GM21528 (cell line): ENCODE measurements around the gene BBOX1.
"Not testable (repeated sequence)": the region's sequence is repeated elsewhere in the genome, so short reads cannot be mapped to it uniquely, and the experiment has no call there.

ENCODE experiments used
- ATAC-seq: cut with Tn5 transposase; IDR thresholded peaks from one replicate; pipeline ENCODE4 v1.9.1; 2021; ENCODE audit warnings: mild to moderate bottlenecking, moderate library complexity; ENCODE audit not compliant: unreplicated experiment, low FRiP score

The BBOX1 gene, protein sequence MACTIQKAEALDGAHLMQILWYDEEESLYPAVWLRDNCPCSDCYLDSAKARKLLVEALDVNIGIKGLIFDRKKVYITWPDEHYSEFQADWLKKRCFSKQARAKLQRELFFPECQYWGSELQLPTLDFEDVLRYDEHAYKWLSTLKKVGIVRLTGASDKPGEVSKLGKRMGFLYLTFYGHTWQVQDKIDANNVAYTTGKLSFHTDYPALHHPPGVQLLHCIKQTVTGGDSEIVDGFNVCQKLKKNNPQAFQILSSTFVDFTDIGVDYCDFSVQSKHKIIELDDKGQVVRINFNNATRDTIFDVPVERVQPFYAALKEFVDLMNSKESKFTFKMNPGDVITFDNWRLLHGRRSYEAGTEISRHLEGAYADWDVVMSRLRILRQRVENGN

DNA sequence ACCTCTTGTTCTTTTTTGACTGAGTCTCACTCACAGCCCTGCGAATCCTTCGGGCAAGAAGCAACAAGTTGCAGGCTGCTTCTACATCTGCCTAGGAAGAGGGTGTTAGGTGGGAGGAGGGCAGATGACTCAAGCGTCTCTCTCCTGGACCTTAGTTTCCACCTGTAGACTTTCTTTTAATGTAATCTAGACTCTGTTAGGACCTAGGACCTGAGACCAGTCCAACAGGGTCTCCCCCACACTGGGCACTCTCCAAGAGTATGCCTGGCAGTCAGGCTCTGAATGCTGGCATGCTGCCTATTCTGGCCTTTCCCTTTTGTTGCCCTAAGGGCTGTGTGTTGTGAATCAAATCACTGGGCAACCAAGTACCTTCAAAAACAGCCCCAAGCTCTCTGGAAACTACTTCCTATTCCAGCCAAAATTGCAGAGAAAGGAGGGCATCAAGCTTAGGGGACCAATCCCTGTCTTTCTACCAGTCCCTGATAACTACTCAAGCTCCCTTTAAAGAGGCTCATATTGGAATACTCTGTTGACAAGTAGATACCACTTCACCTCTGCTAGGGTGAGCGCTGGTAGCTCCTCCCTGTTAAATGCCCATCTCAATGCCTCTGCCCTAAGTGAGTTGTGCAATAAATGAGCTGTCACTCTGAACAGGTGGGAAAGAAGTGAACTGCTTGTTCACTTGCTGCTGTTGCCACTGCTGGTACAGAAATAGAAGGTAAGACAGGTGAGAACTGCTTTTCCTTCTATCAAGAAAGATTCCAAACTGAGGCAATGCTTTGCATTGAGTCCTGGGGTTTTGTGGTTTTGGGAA lies at the start of gene BBOX1:
TSS of gene BBOX1 (plus strand) at position 514 of the 814 bp plus-strand sequence. CDS start 14,616 bp downstream, outside the sequence.
- ATAC-seq, result no peak

DNA sequence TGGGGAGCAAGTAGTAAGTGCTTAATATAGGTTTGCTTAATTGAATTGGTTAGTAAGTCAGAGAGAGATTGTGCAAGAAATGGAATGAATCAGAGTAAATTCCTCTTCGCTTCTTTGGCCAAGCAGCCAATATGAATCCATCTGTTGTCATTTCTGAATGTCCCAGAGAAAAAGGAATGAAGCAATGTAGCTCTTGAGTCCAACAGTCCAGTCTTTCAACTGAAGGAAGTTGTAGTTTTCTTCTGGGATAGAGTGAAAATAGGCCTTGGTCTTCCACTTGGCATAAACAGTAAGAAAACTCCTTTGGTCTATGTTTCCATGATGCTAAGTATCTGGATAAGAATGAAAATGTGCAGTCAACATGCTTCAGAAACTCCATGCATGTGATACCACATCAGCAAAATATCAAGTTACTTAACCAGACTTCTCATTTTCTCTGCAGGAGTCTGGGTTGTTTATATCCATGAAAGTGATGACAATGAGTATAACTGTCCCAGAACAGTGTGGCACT lies 48.5 kb upstream of the BBOX1 start:
- no peak for ATAC-seq

DNA sequence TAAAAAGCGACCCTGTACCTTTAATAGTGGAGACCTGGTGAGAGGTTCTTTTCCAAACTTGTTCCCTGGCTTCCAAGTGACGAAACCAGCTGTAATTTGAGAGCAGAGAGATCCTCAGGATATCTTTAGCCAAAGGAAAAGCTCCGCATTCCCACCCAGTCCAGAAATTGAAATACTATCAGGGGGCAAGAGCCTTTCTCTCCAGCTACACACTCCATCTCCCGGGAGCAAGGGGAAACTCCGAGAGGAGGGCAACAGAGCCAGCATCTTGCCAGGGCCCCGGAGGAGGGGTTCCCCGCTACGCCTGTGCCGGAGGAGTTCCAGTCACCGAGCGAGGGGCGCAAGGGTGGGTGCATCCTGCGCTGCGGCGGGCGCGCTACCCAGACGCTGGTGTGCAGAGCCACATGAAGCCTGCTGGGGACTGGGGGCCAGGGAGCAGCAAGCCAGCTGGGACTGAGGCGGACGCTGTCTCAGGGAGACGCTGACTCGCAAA lies 46.6 kb upstream of the BBOX1 start, which contains the start of gene FIBIN:
TSS of gene FIBIN (plus strand) at position 148 of the 493 bp plus-strand sequence. CDS start 415 bp downstream, outside the sequence.
- no peak for ATAC-seq

DNA sequence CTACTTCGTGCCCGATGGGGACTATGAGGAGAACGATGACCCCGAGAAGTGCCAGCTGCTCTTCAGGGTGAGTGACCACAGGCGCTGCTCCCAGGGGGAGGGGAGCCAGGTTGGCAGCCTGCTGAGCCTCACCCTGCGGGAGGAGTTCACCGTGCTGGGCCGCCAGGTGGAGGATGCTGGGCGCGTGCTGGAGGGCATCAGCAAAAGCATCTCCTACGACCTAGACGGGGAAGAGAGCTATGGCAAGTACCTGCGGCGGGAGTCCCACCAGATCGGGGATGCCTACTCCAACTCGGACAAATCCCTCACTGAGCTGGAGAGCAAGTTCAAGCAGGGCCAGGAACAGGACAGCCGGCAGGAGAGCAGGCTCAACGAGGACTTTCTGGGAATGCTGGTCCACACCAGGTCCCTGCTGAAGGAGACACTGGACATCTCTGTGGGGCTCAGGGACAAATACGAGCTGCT lies 46.0 kb upstream of the BBOX1 start:
- no peak for ATAC-seq

DNA sequence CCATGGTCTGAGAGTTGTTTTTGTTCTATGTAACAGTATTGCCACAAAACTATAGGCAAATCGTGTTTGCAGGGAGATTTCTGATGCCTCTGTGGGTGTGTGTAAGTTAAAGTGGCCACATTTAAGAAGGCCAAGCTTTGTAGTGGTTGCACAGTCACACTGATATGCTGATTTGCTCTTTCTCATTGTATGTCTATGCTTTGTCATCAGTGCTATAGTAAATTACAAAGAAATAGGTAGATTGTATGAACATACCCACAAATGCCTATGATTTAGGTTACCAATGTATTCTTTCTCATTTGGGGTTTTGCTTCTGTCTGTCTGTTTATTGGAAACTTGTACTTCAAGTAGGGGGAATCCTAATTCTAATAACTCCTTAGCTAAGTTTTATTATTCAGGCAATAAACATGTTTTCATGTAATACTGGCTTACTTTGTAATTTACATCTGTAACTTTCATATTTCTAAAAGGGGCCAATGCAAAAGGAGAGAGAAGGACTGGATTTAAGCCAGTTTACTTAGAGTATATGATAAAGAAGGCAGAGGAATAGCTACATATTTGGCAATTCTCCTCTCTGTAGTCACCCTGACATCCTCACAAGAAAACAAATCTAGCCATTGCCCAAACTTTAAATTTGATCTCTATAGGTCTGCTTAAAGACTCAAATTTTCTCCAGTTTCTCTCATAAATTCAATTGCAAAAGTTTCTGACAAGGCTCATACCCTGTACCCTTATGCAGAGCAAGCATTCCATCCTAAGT lies 44.7 kb upstream of the BBOX1 start:
- ATAC-seq, result no peak

DNA sequence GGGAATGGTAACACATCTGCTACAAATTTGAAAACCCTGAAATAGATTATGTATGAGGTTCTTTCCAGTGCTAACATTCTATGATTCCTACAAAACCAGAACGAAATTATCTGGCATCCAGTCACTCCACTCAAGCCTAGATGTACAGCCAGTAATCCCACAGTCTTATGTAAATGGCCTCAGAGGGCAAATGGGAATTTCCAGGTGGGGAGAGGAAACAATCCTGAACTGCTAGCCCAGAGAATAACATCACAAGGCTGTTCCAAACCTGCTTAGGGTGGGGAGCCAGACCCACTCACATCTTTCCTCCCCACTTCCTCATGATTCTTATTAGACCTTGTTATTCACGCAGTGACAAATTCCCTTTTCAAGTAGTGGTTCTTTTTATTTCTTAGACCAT lies 43.2 kb upstream of the BBOX1 start:
- no peak for ATAC-seq

DNA sequence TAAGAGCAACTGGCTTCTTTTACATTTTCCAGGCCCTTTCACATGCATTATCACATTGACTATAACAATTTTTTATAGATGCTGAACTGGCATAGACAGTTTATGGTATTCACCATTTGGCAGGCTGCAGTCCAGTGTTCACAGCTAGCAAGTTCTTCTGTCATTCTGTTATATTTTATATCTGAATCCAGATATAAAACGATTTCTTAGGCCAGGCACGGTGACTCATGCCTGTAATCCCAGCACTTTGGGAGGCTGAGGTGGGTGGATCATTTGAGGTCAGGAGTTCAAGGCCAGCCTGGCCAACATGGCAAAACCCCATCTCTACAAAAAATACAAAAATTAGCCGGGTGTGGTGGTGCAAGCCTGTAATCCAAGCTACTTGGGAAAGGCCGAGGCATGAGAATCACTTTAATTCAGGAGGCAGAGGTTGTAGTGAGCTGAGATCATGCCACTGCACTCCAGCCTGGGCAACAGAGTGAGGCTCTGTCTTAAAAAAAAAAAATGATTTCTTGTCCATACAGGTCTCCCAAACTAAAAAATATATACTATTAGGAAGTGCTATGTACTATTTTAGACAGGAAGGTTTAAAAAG lies 39.4 kb upstream of the BBOX1 start:
- not testable (repeated sequence) for ATAC-seq

DNA sequence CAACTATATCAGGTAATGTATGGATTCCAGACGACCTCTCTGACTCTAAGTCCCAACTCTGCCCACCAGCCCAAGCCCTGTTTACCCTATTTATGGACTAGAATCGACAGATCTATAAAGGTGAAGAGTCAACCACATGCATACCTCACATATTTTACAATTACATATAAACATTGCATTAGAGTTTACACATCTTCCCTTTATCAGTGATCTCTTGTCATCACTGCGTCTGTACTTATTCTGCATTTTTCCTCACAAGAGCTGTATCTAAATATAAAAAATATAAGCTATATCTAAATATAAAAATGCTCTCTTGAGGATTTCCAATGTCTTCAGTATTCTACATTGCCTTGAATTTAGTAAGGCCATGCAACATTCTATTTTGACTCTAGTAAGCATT lies 38.2 kb upstream of the BBOX1 start:
- no peak for ATAC-seq

DNA sequence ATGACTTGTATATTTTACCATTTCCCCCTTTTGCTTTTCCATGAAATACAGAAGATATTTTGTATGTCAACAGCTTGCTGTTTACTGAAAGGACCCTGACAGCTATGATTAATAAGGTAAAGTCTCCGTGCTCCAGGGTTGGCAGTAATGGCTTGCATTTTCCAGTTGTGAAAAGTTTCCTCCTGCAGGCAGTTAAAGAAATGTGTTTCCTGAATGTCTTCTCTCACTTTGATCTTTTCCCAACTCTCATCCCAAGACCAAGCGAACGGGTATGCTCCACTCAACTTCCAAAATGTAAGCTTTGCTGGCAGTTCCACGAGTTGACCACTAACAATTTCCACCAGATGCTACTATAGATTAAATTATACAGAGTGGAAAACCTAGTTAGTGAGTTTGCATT lies 37.8 kb upstream of the BBOX1 start:
- no peak for ATAC-seq

DNA sequence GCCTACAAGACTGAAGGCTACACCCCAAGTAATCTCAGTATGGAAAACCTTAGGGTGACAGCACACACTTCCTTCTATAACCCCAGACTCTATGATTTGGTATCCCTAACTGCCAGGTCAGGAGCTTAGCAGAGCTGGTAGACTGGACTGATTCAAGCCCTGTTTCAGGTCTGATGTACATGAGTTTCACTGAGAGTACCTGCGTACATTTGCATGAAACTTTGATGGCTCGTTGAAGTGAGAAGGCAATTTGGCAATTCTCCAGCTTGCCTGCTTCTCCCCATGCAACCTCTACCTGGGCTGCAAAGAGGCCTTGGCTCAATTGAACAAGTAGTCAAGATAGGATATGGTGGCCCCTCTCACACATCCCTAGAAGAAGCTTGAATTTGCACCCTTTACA lies 36.5 kb upstream of the BBOX1 start:
- no peak for ATAC-seq

DNA sequence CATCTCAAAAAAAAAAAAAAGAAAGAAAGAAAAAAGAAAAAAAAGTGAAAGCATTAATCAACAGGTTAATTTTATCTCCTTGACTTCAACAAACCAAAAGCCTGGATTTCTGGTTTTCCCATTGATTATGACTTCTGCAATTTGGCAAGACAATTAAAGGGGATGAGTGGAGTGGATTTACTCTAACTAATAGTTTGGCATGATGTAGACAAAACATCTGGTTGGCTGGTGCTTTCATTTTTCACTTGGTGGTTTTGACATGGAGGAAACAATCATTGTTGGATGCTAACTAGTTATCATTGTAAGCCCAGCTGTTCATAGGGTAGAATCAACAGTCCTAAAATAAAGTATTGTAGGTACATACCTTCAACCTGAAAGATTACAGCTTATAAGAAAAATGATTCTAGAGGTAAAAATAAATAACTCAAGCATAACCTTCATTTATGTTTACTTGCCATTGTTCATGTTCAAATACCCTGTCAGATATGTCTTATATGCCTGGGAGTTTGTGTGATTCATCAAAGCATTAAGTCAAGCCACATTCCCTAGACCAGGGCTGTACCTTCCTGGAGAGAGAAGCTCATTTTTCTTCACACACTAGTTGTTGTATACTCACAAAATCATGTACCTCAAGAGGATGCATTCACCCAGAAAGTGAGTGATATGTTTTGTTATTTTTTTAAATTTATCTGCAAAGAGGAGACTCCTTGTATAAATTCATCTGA lies 31.6 kb upstream of the BBOX1 start:
- no peak for ATAC-seq

DNA sequence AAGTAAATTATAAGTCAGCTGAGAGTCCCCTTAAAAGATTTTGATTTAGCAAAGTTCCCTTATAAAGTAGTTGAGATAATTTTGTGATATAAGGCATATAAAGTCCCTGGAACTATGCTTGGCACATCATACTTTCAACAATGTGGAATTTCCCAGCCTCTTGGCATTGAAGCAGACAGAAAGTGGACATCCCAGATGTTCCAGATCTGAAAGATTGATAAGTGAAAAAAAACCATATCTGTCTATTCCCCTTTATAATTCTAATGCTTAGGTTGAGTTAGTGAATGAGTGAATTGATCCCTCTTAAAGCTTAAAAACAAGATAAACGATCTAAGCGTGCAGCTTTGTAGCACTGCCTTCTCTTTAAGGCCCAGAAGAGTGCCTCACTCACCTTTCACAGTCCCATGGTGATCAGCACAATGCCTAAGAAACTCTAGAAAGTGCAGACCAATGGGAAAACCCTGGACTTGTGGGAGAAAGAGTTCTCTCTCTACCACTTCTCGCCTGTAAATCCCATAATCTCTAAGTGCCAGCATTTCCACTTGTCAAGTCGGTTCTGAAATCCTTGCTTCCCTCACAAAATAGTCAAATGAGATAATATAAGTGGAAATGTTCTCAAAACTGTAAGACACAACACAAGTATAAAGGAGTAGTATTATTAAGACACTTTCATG lies 28.9 kb upstream of the BBOX1 start:
- ATAC-seq, result no peak

DNA sequence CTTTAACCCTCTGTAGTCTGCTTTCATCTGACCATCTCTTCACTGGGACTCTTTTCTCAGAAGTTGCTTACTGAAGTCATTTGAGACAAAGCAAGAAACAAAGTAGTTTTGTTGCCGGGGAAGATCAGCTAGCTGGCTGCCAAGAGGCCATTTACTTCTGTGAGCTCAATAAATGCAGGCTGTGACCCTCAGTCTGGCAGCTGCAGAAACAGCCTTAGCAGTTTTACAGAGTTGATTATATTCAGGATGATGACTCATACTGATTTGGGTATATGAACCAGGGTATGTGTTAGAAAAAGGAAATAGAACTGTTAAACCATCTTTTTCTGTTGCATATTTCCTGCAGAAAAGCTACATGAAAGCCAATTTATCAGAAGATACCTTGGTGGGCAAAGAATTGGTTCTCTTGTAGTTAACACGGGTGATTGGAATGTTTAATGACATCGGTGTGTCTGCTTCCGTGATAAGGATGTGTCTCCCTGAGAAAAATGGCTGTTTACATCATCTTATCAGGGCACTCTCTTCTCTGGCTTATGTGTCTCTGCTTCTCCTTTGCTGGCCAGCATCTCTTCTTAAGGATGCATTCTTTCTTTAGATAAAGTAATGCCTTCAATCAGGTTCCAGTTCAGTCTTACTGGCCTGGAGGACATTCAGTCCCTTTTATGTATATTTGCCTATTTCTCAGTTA lies 28.2 kb upstream of the BBOX1 start:
- no peak for ATAC-seq

DNA sequence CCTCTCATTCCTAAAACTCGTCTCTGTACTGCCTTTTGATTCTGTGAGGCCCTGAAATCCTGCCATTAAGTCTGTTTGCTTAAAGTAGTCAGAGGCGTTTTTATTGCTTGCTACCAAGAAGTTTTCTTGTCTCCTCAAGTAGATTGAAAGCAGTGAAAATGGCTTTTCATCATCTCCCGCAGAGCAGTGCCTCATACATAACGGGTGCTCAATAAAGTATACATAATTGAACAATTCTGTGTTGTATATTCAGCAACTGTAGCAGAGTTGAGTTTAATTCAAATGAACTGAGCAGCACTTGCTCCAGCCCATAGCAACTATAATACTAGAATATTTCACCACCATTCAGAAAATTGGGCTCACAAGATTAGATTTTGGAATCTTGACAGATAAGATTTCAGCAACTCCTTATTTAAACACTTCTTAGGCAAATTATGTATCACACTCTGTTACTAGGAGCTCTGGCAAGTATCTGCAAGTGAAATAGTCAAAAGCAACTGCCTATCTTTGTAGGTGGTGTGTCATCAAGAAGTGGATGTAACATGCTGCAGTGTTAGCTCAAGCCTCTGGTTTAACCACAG lies 26.7 kb upstream of the BBOX1 start:
- no peak for ATAC-seq

DNA sequence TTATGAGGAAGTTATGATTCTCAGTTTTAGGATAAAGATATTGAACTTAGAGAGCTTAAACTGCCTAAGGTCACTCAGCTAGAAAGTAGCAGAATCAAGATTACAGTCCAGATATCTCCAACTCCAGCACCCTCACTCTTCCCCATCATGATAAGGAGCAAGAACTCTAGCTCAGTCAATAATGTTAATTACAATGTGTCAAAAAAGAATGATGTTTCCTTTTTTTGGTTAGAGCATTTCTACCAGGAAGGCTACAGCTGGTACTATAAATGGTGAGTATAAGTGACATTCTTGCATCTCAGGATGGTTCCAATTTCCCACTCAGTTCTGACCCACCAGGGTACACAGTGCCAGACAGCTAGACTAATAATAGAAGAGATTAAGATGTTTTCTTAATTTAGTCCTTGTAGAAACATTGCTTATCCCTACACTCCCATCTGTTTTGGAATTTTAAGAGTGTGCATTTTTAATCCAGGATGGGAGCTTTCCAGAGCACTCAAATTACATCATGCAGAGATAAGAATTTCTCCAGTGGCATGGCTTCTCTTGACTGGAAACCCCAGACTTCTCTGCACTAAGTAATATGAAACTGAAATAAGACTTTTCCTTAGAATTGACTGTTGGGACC lies 21.6 kb upstream of the BBOX1 start:
- no peak for ATAC-seq

DNA sequence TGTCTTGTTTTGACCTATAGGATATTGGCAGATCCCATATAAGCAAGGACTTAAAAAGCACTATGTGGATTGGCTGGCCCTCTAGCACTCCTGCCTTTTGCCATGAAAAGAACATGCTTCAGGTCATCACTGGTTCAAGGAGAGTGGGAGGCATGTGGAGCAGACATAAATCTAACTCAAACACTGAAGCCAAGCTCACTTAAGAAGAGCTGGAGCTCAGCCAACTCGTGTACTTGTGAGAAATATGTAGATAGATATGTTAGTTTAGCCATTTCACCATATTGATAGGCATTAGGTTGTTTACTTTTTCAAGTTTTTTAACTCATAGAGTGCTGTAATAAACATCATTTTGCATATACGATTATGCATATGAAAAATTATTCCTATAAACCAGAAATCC lies 19.9 kb upstream of the BBOX1 start:
- ATAC-seq, result no peak

DNA sequence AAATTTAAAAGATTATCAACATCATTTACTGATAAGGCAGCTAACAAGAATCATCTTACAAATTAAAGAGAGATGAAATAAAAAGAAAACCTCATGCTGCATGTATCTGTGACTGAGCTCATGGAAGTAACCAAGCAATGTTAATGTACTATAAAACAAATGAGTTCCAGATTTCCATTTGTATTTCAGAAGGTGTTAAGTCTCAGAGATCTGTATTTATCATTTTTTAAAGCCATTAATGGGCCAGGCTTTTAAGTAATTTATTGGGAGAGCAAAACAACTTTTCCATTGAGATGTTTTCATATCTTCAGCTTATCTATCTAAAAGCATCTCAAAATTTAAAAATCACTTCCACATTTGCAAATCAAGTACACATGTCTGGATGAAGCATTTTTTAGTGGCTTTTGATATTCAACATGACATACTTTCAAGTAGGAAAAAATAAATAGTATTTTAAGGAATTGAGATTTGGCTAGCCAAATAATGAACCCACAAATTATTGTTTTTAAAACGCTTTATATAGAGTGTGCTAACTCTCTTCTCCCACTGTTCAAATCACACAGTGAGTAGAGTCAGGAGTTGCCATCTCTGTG lies 17.9 kb upstream of the BBOX1 start:
- ATAC-seq, result no peak
